Esophagus squamous epithelium (tissue), 4 donors: ENCODE data around the gene SAXO2.
"Not testable (repeated sequence)": the region's sequence is repeated elsewhere in the genome, so short reads cannot be mapped to it uniquely, and the experiment has no call there.

Experiments
- POLR2A ChIP-seq, 4 donors: fragments of 450-650 bp; IDR thresholded peaks; one replicate each; pipeline ENCODE4 v1.6.1; 2017; ENCODE audit warnings: antibody characterized with exemption in 4 of 4, mild to moderate bottlenecking in 4 of 4, moderate library complexity in 3 of 4
- TF ChIP-seq, protein P1 (sequence below), 6 experiments: fragments of 450-650 bp in 4 of 6; fragments of 200-600 bp in 2 of 6; sonication (generic) in 2 of 6; IDR thresholded peaks; one replicate each; pipeline ENCODE4 v1.5.1; 2016 to 2019; ENCODE audit warnings: antibody characterized with exemption in 6 of 6, mild to moderate bottlenecking in 4 of 6, moderate library complexity in 4 of 6

DNA sequence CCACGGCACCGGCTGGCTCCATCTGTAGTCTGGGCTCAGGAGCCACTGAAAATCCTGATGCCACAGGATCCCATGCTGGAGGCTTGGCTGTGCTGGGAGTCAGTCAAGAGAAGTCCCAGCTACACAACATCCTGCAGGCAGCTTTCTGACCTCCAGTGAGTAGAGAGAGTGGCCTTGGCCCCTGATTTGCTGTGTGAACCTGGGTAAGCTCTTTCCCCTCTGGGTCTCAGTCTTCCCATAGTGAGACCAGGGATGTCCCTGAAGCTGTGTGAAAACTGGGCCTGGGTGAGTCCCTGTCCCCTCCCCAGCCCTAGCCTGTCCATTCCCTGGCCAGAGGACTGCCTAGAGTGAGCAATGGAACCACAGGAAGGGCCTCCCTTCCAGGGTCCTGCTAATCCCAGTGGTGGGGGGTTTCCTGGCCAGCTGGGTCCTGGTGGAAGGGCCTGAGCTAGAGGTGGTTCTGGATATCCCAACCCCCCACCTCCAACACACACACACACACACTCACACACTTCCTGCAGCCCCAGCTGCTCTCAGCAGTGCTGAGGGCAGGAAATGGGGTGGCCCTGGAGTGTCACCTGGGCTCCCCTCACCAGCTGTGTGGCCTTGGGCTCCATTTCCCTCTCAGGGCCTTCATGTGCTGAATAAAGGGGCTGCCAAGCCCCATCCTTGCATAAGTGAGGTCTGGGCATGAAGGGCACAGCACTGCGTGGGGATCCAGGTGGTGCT, 69.1 kb downstream of the SAXO2 start:
- TF ChIP-seq POLR2A (IDR thresholded peaks at IDR 0.05), result not testable (repeated sequence)
- TF ChIP-seq, protein P1, sequence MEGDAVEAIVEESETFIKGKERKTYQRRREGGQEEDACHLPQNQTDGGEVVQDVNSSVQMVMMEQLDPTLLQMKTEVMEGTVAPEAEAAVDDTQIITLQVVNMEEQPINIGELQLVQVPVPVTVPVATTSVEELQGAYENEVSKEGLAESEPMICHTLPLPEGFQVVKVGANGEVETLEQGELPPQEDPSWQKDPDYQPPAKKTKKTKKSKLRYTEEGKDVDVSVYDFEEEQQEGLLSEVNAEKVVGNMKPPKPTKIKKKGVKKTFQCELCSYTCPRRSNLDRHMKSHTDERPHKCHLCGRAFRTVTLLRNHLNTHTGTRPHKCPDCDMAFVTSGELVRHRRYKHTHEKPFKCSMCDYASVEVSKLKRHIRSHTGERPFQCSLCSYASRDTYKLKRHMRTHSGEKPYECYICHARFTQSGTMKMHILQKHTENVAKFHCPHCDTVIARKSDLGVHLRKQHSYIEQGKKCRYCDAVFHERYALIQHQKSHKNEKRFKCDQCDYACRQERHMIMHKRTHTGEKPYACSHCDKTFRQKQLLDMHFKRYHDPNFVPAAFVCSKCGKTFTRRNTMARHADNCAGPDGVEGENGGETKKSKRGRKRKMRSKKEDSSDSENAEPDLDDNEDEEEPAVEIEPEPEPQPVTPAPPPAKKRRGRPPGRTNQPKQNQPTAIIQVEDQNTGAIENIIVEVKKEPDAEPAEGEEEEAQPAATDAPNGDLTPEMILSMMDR (IDR thresholded peaks at IDR 0.05), result not testable (repeated sequence)
